ENCODE results near the gene GRIA3.

Gene GRIA3

GRCh38 chrX:123193101-123193500, 9.0 kb downstream of the GRIA3 start:
- DNase-seq, result no peak

- no peak for DNase-seq
Measured at GRCh38 chrX:123199338-123199737, 15.3 kb downstream of the GRIA3 start.

GRCh38 chrX:123201720-123202119, 17.6 kb downstream of the GRIA3 start:
- DNase-seq, result peak in 1 of 58 donors; percentile 25

GRCh38 chrX:123202523-123202922, 18.4 kb downstream of the GRIA3 start:
- no peak for DNase-seq

GRCh38 chrX:123203772-123204171, 19.7 kb downstream of the GRIA3 start:
- no peak for DNase-seq

- DNase-seq, result peak in 3 of 58 donors; percentile 2 to 6 (median 5)
Measured at GRCh38 chrX:123206176-123206575, 22.1 kb downstream of the GRIA3 start.

GRCh38 chrX:123210252-123210651, 26.2 kb downstream of the GRIA3 start:
- DNase-seq, result no peak

GRCh38 chrX:123215397-123216089, 31.5 kb downstream of the GRIA3 start:
- peak in 33 of 58 donors; percentile 0 to 62 (median 15) for DNase-seq

- no peak for DNase-seq
Measured at GRCh38 chrX:123217077-123217476, 33.0 kb downstream of the GRIA3 start.

GRCh38 chrX:123217728-123218127, 33.6 kb downstream of the GRIA3 start:
- no peak for DNase-seq

GRCh38 chrX:123219916-123220315, 35.8 kb downstream of the GRIA3 start:
- DNase-seq, result peak in 3 of 58 donors; percentile 1 to 30 (median 9)

- peak in 1 of 58 donors; percentile 3 for DNase-seq
Measured at GRCh38 chrX:123222920-123223319, 38.8 kb downstream of the GRIA3 start.

- no peak for DNase-seq
Measured at GRCh38 chrX:123223409-123223808, 39.3 kb downstream of the GRIA3 start.

GRCh38 chrX:123223859-123224258, 39.8 kb downstream of the GRIA3 start:
- DNase-seq, result no peak

- no peak for DNase-seq
Measured at GRCh38 chrX:123230798-123231197, 46.7 kb downstream of the GRIA3 start.

GRCh38 chrX:123236859-123237258, 52.8 kb downstream of the GRIA3 start:
- no peak for DNase-seq

- DNase-seq, result no peak
Measured at GRCh38 chrX:123237271-123237670, 53.2 kb downstream of the GRIA3 start.

- DNase-seq, result no peak
Measured at GRCh38 chrX:123254457-123254856, 70.4 kb downstream of the GRIA3 start.

- DNase-seq, result no peak
Measured at GRCh38 chrX:123256378-123256777, 72.3 kb downstream of the GRIA3 start.

- no peak for DNase-seq
Measured at GRCh38 chrX:123260920-123261418, 76.9 kb downstream of the GRIA3 start.

- DNase-seq, result no peak
Measured at GRCh38 chrX:123263270-123263669, 79.2 kb downstream of the GRIA3 start.

- no peak for DNase-seq
Measured at GRCh38 chrX:123263747-123264146, 79.7 kb downstream of the GRIA3 start.

- DNase-seq, result peak in 3 of 58 donors; percentile 0 to 6 (median 5)
Measured at GRCh38 chrX:123267220-123267619, 83.1 kb downstream of the GRIA3 start.
